ENCODE measurements around the gene PLXNA1. TPM values are rescaled to one million over a fixed set of nuclear protein-coding genes. Genes with fewer than 3 reads are reported as not detected.

The PLXNA1 gene
- total RNA-seq, 1 experiment from 2014 or later = 30.3 TPM

DNA sequence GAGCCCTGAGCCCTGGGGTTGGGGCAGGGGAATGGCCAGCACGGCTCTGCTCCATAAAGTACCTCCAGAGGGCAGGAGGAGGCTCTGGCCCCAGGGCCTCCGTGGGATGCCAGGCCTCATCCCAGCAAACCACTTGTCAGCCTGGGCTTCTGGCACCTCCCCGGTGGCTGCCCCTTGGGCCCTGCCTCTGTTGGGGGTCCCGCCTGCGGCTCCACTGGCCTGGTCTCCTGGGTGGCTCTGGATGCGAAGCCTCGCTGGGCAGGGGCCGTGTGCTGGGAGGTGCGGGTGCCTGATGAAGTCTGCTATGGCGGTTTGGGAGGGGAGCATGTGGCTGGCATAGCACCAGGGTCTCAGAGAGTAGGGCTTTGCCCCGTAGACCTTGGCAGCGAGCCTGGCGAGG, 37.6 kb downstream of the PLXNA1 start:
- Histone ChIP-seq H3K27ac (ENCODE audit: low read depth, low read length) (no peak overlapping the region), H3K79me2 (ENCODE audit: insufficient read depth, low read length) (no peaks in the 10 kb centered on the region), H3K4me2 (ENCODE audit: low read length) (no peak overlapping the region), H3K9ac (ENCODE audit: low read length) (no peak overlapping the region), H3K9me2 (ENCODE audit: insufficient read depth) (no peaks in the 10 kb centered on the region), H3K27me3 (ENCODE audit: insufficient read depth, low read length) (no peaks in the 10 kb centered on the region), H4K20me1 (ENCODE audit: insufficient read depth) (no peaks in the 10 kb centered on the region), H3K4me3 (replicated peaks in 1 of 2; ENCODE audit: low read depth in 1 of 2, low read length in 2 of 2) (no peak overlapping the region), H2AFZ (ENCODE audit: low read depth, low read length, poor library complexity, severe bottlenecking) (no peak overlapping the region), H3K9me3 (ENCODE audit: control insufficient read depth in 1 of 2, insufficient read depth in 1 of 2, low read depth in 1 of 2, low read length in 2 of 2) (no peaks in the 10 kb centered on the region), H3K4me1 (ENCODE audit: control insufficient read depth in 1 of 2, insufficient read depth in 2 of 2, low read length in 2 of 2) (no peaks in the 10 kb centered on the region), H3K36me3 (ENCODE audit: control insufficient read depth in 1 of 2, insufficient read depth in 2 of 2, low read length in 2 of 2) (peaks cover 13% of the 10 kb centered on the region in 2 experiments; a peak in 2 of 4 replicates)
- DNase-seq (ENCODE audit: low read depth, low spot score) = no peak
- no peak for ATAC-seq
- intact Hi-C loops (cut with micrococcal nuclease) = no loop called here
- POLR2A ChIA-PET = no interaction called here
- TF ChIP-seq, protein P1, sequence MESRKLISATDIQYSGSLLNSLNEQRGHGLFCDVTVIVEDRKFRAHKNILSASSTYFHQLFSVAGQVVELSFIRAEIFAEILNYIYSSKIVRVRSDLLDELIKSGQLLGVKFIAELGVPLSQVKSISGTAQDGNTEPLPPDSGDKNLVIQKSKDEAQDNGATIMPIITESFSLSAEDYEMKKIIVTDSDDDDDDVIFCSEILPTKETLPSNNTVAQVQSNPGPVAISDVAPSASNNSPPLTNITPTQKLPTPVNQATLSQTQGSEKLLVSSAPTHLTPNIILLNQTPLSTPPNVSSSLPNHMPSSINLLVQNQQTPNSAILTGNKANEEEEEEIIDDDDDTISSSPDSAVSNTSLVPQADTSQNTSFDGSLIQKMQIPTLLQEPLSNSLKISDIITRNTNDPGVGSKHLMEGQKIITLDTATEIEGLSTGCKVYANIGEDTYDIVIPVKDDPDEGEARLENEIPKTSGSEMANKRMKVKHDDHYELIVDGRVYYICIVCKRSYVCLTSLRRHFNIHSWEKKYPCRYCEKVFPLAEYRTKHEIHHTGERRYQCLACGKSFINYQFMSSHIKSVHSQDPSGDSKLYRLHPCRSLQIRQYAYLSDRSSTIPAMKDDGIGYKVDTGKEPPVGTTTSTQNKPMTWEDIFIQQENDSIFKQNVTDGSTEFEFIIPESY (IDR thresholded peaks at IDR 0.05; ENCODE audit: extremely low read depth, insufficient replicate concordance, low read length) = no peak
- TF ChIP-seq, protein P2, sequence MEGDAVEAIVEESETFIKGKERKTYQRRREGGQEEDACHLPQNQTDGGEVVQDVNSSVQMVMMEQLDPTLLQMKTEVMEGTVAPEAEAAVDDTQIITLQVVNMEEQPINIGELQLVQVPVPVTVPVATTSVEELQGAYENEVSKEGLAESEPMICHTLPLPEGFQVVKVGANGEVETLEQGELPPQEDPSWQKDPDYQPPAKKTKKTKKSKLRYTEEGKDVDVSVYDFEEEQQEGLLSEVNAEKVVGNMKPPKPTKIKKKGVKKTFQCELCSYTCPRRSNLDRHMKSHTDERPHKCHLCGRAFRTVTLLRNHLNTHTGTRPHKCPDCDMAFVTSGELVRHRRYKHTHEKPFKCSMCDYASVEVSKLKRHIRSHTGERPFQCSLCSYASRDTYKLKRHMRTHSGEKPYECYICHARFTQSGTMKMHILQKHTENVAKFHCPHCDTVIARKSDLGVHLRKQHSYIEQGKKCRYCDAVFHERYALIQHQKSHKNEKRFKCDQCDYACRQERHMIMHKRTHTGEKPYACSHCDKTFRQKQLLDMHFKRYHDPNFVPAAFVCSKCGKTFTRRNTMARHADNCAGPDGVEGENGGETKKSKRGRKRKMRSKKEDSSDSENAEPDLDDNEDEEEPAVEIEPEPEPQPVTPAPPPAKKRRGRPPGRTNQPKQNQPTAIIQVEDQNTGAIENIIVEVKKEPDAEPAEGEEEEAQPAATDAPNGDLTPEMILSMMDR (IDR thresholded peaks at IDR 0.05 in 2 of 3, conservative IDR thresholded peaks at IDR 0.05 in 1 of 3; ENCODE audit: borderline replicate concordance in 1 of 3, insufficient read depth in 1 of 3, low read depth in 2 of 3, low read length in 2 of 3) = no peak
- no peak for TF ChIP-seq POLR2A (IDR thresholded peaks at IDR 0.05; ENCODE audit: borderline replicate concordance, extremely low read depth, insufficient read depth, insufficient read length)
- TF ChIP-seq ZNF274 (IDR thresholded peaks at IDR 0.05; ENCODE audit: low read depth, low read length) = no peak
- TF ChIP-seq ELF1 (IDR thresholded peaks at IDR 0.05; ENCODE audit: borderline replicate concordance, low read depth) = no peak
- no peak for TF ChIP-seq RAD21 (IDR thresholded peaks at IDR 0.05; ENCODE audit: low read depth)
- TF ChIP-seq SP1 (IDR thresholded peaks at IDR 0.05; ENCODE audit: low read depth) = no peak
- TF ChIP-seq TCF7L2 (IDR thresholded peaks at IDR 0.05; ENCODE audit: borderline replicate concordance, extremely low read depth, insufficient read depth, insufficient read length) = no peak
- no peak for TF ChIP-seq CBX3 (IDR thresholded peaks at IDR 0.05; ENCODE audit: low read depth)
- TF ChIP-seq FOSL1 (IDR thresholded peaks at IDR 0.05; ENCODE audit: low read depth) = no peak
- no peak for TF ChIP-seq YY1 (IDR thresholded peaks at IDR 0.05; ENCODE audit: extremely low read depth, insufficient replicate concordance, low read depth, low read length)
- no peak for TF ChIP-seq JUND (IDR thresholded peaks at IDR 0.05)
- TF ChIP-seq, protein P3, sequence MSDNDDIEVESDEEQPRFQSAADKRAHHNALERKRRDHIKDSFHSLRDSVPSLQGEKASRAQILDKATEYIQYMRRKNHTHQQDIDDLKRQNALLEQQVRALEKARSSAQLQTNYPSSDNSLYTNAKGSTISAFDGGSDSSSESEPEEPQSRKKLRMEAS (IDR thresholded peaks at IDR 0.05) = no peak
- TF ChIP-seq SRF (IDR thresholded peaks at IDR 0.05; ENCODE audit: low read depth) = no peak
- no peak for TF ChIP-seq EZH2 (IDR thresholded peaks at IDR 0.05)
- TF ChIP-seq POLR2AphosphoS5 (IDR thresholded peaks at IDR 0.05; ENCODE audit: low read depth, low read length) = no peak
- no peak for TF ChIP-seq SIN3A (IDR thresholded peaks at IDR 0.05; ENCODE audit: low read depth)
- TF ChIP-seq ZFX (IDR thresholded peaks at IDR 0.05) = no peak
- CTCF ChIA-PET = no interaction called here
- RAD21 ChIA-PET (ENCODE audit: low non-redundant PET in 1 of 2, low total read pairs in 2 of 2, uncharacterized antibody in 2 of 2, unreplicated experiment in 2 of 2) = no interaction called here
- no TSS peak for BruUV-seq (replicated peaks)
